ENCODE results near the gene TMPRSS9.

TMPRSS9 gene

GRCh38 chr19:2324220-2324948 lies 35.7 kb upstream of the TMPRSS9 start:
- ATAC-seq (replicated peaks), result peak; percentile 14 to 48
- peak overlapping the region; percentile 91 for H3K27ac Mint-ChIP-seq

DNA sequence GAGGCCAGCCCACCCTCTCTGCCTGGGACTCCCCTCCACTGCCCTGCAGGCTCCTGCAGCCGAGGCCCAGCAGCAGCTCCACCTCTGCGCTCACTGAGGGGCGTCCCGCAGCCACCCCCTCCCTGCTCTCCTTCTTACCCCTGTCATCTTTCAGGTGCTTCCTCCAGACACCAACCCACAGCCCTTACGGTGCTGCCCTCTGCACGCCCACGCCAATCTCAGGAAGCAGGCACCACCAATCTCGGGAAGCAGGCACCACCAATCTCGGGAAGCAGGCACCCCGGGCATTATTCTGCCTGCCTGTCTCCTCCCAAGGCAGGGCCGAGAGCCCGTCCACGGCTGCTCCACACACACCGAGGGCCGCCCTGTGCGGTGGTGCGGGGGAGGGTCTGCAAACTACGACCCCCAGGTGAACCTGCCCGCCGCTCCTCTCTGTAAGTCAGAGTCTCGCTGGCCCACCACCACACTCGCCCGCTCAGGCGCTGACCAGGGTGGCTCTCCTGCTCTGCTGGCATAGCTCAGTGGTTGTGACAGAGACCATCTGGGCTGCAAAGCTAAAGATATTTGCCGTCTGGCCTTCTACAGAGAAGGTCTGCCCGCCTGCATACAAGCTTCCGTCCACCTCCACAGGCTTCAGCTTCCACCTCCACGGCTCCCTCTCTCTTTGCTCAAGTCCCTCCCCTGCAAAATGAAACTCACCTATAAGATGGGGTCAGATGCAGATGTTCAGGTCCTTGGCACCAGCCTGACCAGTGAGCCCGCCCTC lies 34.6 kb upstream of the TMPRSS9 start:
- H3K36me3 Mint-ChIP-seq, result peaks cover 38 to 48% of the 10 kb centered on the region in 2 donors
- H3K4me3 Mint-ChIP-seq, result peak overlapping the region; percentile 75 to 78

More at GRCh38 chr19:2324220-2324948, 35.7 kb upstream of the TMPRSS9 start:
- Mint-ChIP-seq H3K9me3 (no peaks in the 10 kb centered on the region), H3K4me3 (peak overlapping the region; percentile 75 to 78), H3K36me3 (peaks cover 33 to 42% of the 10 kb centered on the region in 2 donors), H3K4me1 (peaks cover 46 to 63% of the 10 kb centered on the region in 2 donors), H3K27me3 (no peaks in the 10 kb centered on the region)
- no peak for DNase-seq

GRCh38 chr19:2326699-2327360 lies 33.2 kb upstream of the TMPRSS9 start:
- DNase-seq, result no peak
- no peak for ATAC-seq (replicated peaks)
- Mint-ChIP-seq H3K4me1 (peaks cover 62 to 80% of the 10 kb centered on the region in 2 donors), H3K27me3 (no peaks in the 10 kb centered on the region), H3K27ac (peak overlapping the region; percentile 98), H3K36me3 (peaks cover 32 to 48% of the 10 kb centered on the region in 2 donors), H3K9me3 (no peaks in the 10 kb centered on the region), H3K4me3 (peak overlapping the region; percentile 89 to 98)

More for the DNA sequence above, 34.6 kb upstream of the TMPRSS9 start:
- ATAC-seq (replicated peaks) (peak; percentile 9 to 24), DNase-seq (no peak)
- H3K27ac Mint-ChIP-seq, result peak overlapping the region; percentile 91
- H3K9me3 Mint-ChIP-seq, result no peaks in the 10 kb centered on the region
- H3K4me1 Mint-ChIP-seq, result peaks cover 52 to 66% of the 10 kb centered on the region in 2 donors
- no peaks in the 10 kb centered on the region for H3K27me3 Mint-ChIP-seq

DNA sequence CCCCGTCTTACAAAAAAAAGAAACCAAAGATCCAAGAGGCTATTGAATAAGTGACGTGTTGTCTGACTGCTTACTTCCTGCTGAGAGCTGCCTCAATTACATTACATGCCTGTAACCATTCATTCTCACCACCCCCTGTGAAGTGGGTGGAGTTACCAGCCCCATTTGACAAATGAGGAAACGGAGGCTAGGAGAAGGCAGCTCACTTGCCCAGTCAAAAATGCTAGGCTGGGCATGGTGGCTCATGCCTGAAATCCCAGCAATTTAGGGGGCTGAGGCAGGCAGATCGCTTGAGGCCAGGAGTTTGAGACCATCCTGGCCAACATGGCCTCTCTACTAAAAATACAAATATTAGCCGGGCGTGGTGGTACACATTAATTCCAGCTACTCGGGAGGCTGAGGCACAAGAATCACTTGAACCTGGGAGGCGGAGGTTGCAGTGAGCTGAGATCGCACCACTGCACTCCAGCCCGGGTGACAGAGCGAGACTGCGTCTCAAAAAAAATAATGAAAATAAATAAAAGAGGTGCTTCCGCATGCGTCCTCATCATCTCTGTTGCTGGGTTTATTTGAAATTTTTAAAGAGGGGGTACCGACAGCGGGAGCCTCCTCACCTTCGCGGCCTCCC lies 32.2 kb upstream of the TMPRSS9 start:
- peak; percentile 56 to 59 for ATAC-seq (replicated peaks)
- peaks cover 70 to 88% of the 10 kb centered on the region in 2 donors for H3K4me1 Mint-ChIP-seq
- peaks cover 31 to 46% of the 10 kb centered on the region in 2 donors for H3K36me3 Mint-ChIP-seq
- H3K4me3 Mint-ChIP-seq, result peak overlapping the region; percentile 89 to 98
- H3K9me3 Mint-ChIP-seq, result no peaks in the 10 kb centered on the region
- DNase-seq, result peak; percentile 60
- no peaks in the 10 kb centered on the region for H3K27me3 Mint-ChIP-seq
- H3K27ac Mint-ChIP-seq, result peak overlapping the region; percentile 98

DNA sequence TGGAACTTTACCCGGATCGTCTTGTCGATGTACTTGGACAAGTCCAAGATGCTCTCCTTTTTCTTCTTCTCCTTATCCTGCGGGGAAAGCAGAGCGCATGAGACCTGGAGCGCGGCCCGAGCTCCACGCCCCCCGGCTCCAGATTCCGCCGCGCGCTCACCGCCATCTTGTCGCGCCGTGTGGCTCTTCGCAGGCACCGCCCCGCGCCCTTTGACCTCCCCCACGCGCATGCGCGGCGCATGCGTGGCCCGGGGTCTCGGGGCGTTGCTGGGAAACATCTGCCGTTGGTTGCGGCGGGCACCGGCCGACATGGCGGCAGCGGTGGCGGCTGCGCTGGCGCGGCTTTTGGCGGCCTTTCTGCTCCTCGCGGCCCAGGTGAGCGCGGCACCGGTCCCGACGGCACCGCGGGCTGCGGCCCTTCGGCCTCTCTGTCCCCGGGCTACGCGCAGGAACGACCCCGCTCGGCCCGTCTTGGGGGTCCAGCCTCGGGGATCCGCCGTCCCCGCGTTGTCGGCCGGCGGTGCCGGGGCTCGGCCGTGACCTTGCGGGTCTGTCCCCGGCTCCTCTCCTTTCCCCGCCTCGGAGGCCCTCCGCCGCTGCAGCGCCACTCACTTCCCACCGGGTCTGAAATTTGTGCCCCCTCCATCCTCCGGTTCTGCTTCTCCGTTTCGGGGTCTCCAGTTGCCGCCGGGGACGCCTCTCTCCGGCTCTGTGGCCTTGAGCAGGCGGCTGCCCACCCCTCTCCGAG lies 31.5 kb upstream of the TMPRSS9 start, which contains the start of the genes LSM7 and SPPL2B:
Gene LSM7 (minus strand): TSS at position 186 of the 748 bp plus-strand sequence. CDS start 20 bp downstream, at position 166.
Gene SPPL2B (plus strand): TSS at position 284 of the 748 bp plus-strand sequence. CDS start 26 bp downstream, at position 310.
- no peaks in the 10 kb centered on the region for H3K9me3 Mint-ChIP-seq
- peak within 1 kb of the TSS; percentile 98 for H3K27ac Mint-ChIP-seq
- peak; percentile 59 to 62 for ATAC-seq (replicated peaks)
- H3K27me3 Mint-ChIP-seq, result no peaks in the 10 kb centered on the region
- H3K4me1 Mint-ChIP-seq, result peaks cover 71 to 88% of the 10 kb centered on the region in 2 donors
- DNase-seq, result peak; percentile 85
- peaks cover 27 to 41% of the 10 kb centered on the region in 2 donors for H3K36me3 Mint-ChIP-seq
- H3K4me3 Mint-ChIP-seq, result peak within 1 kb of the TSS; percentile 89 to 98

DNA sequence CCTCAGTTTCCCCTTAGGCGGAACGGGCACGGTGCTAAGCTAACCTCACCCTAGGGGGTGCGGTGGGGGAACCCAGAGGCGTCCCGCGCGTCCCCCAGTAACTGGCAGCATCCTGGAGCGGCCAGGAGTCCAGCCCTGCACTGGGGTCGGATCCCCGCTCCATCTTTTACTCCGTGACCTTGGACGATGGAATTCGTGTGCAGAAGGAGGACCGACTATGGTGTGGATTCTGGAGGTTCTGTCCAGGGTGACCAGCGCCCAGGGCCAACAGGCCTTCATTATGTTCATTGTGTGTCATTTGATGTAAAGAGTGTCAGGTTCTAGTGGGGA lies 31.0 kb upstream of the TMPRSS9 start:
- ATAC-seq (replicated peaks) (no peak), DNase-seq (no peak)
- Mint-ChIP-seq H3K27me3 (no peaks in the 10 kb centered on the region), H3K27ac (peak overlapping the region; percentile 96), H3K4me3 (peak overlapping the region; percentile 89 to 98), H3K4me1 (peaks cover 73 to 88% of the 10 kb centered on the region in 2 donors), H3K36me3 (peaks cover 25 to 36% of the 10 kb centered on the region in 2 donors), H3K9me3 (no peaks in the 10 kb centered on the region)

GRCh38 chr19:2329501-2329916 lies 30.6 kb upstream of the TMPRSS9 start:
- ATAC-seq (replicated peaks) (no peak), DNase-seq (no peak)
- Mint-ChIP-seq H3K27ac (peak overlapping the region; percentile 96), H3K27me3 (no peaks in the 10 kb centered on the region), H3K4me1 (peaks cover 74 to 88% of the 10 kb centered on the region in 2 donors), H3K9me3 (no peaks in the 10 kb centered on the region), H3K36me3 (peaks cover 22 to 32% of the 10 kb centered on the region in 2 donors), H3K4me3 (peak overlapping the region; percentile 89 to 98)

DNA sequence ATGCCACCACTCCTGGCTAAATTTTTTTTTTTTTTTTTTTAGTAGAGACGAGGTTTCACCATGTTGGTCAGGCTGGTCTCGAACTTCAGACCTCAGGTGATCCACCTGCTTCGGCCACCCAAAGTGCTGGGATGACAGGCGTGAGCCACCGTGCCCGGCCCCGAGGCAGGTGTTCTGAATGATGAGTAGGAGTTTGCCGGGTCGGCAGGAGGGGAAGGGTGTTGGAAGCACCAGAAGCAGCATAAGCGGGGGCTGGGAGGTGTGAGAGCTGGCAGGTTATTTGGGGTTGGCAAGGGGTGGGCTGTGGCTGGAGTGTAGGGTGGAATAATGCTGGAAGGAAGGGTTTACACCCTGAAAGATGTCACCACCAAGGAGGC lies 29.8 kb upstream of the TMPRSS9 start:
- no peak for DNase-seq
- Mint-ChIP-seq H3K4me3 (peak overlapping the region; percentile 40 to 49), H3K27ac (peak overlapping the region; percentile 72), H3K4me1 (peaks cover 71 to 84% of the 10 kb centered on the region in 2 donors), H3K27me3 (no peaks in the 10 kb centered on the region), H3K36me3 (peaks cover 24 to 34% of the 10 kb centered on the region in 2 donors), H3K9me3 (peaks cover 0 to under 1% of the 10 kb centered on the region in 2 donors)
- ATAC-seq (replicated peaks), result no peak

DNA sequence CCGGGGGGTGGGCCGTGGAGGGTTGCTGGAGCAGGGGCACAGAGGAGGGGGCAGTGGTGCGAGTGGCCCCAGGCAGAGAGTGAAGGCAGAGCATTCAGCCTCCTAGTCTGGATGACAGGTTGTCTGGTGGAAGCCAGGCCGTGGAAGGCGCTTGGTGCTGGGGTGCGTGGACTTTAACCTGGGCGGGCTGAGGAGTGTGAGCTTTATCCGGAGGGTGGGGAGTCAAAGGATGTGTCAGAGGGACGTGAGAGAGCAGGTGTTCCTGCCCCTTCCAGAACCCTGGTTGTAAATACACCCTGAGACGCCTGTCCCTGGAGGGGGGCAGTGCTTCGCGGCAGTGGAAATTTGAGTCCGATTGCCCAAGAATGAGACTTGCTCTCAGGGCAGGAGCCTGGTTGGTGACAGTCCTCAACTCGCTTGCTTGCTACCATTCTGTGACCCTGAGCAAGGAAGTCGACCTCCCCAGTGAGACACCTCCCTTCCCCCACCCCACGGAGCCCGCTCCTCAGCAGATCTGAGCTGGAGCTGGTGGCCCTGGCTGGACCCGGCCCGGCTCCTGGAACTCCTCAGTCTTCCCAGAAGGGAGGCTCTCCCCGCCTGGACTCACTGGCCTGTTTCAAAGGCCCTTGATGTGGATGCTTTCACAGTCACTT lies 29.3 kb upstream of the TMPRSS9 start:
- Mint-ChIP-seq H3K27me3 (no peaks in the 10 kb centered on the region), H3K4me3 (peak overlapping the region; percentile 57 to 60), H3K9me3 (peaks cover 0 to 4% of the 10 kb centered on the region in 2 donors), H3K27ac (peak overlapping the region; percentile 25), H3K4me1 (peaks cover 70 to 84% of the 10 kb centered on the region in 2 donors), H3K36me3 (peaks cover 23 to 34% of the 10 kb centered on the region in 2 donors)
- ATAC-seq (replicated peaks) (no peak), DNase-seq (no peak)

DNA sequence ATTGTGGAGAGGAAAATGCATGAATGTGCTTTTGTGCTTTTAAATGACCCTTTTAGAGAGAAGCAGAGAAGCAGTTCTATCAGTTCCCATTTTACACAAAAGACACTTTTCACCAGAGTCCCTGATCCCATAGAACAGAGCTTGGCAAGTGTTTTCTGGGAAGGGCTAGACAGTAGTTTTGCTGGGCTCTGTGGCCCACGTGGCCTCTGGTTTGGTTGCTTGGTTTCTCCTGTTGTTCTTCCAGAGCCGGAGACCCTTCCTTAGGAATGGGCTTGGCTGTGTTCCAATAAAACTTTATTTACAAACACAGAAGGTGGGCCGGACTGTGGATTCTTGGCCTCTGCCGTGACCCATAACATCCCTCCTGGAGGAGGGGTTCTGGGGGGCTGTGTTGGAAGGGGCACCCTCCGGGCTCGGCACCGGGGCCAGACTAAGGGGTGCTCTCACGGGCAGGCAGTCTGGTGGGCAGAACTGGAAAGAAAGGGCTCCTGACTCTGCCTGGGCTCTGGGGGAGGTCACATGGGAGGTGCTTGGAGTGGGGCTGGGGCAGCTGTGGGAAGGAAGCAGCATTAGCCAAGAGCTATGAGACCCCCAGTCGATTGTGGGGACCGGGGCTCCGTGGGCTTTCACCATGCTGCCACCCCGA lies 28.3 kb upstream of the TMPRSS9 start:
- Mint-ChIP-seq H3K9me3 (peaks cover 0 to 5% of the 10 kb centered on the region in 2 donors), H3K4me3 (peak overlapping the region; percentile 74 to 79), H3K4me1 (peaks cover 74 to 82% of the 10 kb centered on the region in 2 donors), H3K27ac (peak overlapping the region; percentile 95), H3K27me3 (no peaks in the 10 kb centered on the region), H3K36me3 (peaks cover 27 to 36% of the 10 kb centered on the region in 2 donors)
- DNase-seq (no peak), ATAC-seq (replicated peaks) (peak; percentile 6 to 9)

- peak overlapping the region; percentile 95 for H3K27ac Mint-ChIP-seq
- peaks cover 30 to 38% of the 10 kb centered on the region in 2 donors for H3K36me3 Mint-ChIP-seq
- no peaks in the 10 kb centered on the region for H3K27me3 Mint-ChIP-seq
- DNase-seq, result peak; percentile 85
- H3K4me3 Mint-ChIP-seq, result peak overlapping the region; percentile 74 to 79
- ATAC-seq (replicated peaks), result peak; percentile 84
- peaks cover 0 to 5% of the 10 kb centered on the region in 2 donors for H3K9me3 Mint-ChIP-seq
- peaks cover 68 to 82% of the 10 kb centered on the region in 2 donors for H3K4me1 Mint-ChIP-seq
Measured at GRCh38 chr19:2332341-2333026, 27.6 kb upstream of the TMPRSS9 start.
